Right lobe of liver (tissue), 6 donors: ENCODE data around the gene DTNB. TPM values are rescaled to one million over a fixed set of nuclear protein-coding genes. Genes with fewer than 3 reads are reported as not detected.

Experiments
- ATAC-seq, 4 donors: fragments of 200-7000 bp; cut with Tn5 transposase; one replicate each; pipeline ENCODE4 v1.9.1; 2020; ENCODE audit warnings: mild to moderate bottlenecking in 4 of 4, moderate library complexity in 4 of 4
- DNase-seq, 3 donors: peaks; one replicate each; pipeline ENCODE4 v3.0.0-alpha.2; 2020
- H3K27ac ChIP-seq, 3 donors: fragments of 200-600 bp; one replicate each; pipeline ENCODE4 v1.8.0; 2022
- H3K27me3 ChIP-seq, 2 donors: fragments of 200-600 bp; one replicate each; pipeline ENCODE4 v1.8.0; 2022
- H3K36me3 ChIP-seq, 4 donors: fragments of 200-600 bp; sonication (generic) in 1 of 4; one replicate each; pipeline versions ENCODE4 v1.5.1 to v1.8.0; 2017 to 2022; ENCODE audit warnings: control low read depth in 1 of 4
- H3K4me1 ChIP-seq, 4 donors: fragments of 200-600 bp; sonication (generic) in 1 of 4; one replicate each; pipeline versions ENCODE4 v1.5.1 to v1.8.0; 2017 to 2022; ENCODE audit warnings: control low read depth in 1 of 4
- H3K4me3 ChIP-seq, 3 donors: fragments of 200-600 bp; one replicate each; pipeline ENCODE4 v1.8.0; 2022
- H3K9me3 ChIP-seq, 4 donors: fragments of 200-600 bp; sonication (generic) in 1 of 4; one replicate each; pipeline versions ENCODE4 v1.5.1 to v1.8.0; 2017 to 2022; ENCODE audit warnings: control low read depth in 1 of 4
- POLR2A ChIP-seq: fragments of 450-650 bp; IDR thresholded peaks from one replicate; pipeline ENCODE4 v1.6.1; 2017; ENCODE audit warnings: antibody characterized with exemption, mild to moderate bottlenecking
- WGBS: methylation state at CpG from one replicate; pipeline ENCODE4 v1.1.6; 2018; ENCODE audit warnings: low coverage, low lambda C conversion rate; ENCODE audit not compliant: insufficient coverage; ENCODE audit errors: missing lambda C conversion rate; 5-methylcytosine and 5-hydroxymethylcytosine counted together
- intact Hi-C, 2 donors: fragments of 100-400 bp; cut with DNase I; formaldehyde crosslinking; loops; one replicate each; pipeline versions ENCODE4 v1.11.2 to v1.14.1; 2022
- total RNA-seq, 6 experiments: library from RNA; depleted of rRNA in 2 of 6; stranded (reverse); fragments of >200 nt in 2 of 6; fragmentation: NEBNext Ultra II Directional in 3 of 6; extraction: Animal tissue kit (Norgen Biotek cat#: 25700) in 3 of 6; gene quantifications; one replicate each; pipeline versions ENCODE4 v1.1.0 to v1.2.4, GENCODE V29; 2016 to 2023
- TF ChIP-seq, protein P1 (sequence below), 4 donors: fragments of 200-600 bp in 3 of 4; fragments of 450-650 bp in 1 of 4; IDR thresholded peaks; one replicate each; pipeline versions ENCODE4 v1.5.1 to v1.8.0; 2016 to 2022; ENCODE audit warnings: antibody characterized with exemption in 4 of 4, mild to moderate bottlenecking in 2 of 4
- donor health status: DM: no; HTN: yes; CAD: no.
- donor health status: DM: no; HTN: no; CAD: no.
- donor health status: DM: no; HTN: no; CAD: no.
- donor health status: DM: no; HTN: yes; CAD: no.
- donor health status: DM: no; HTN: yes; CAD: no.

The DTNB gene
- total RNA-seq, 6 experiments from 2014 or later = 7.0 to 10.3 (median 8.8) TPM

DNA sequence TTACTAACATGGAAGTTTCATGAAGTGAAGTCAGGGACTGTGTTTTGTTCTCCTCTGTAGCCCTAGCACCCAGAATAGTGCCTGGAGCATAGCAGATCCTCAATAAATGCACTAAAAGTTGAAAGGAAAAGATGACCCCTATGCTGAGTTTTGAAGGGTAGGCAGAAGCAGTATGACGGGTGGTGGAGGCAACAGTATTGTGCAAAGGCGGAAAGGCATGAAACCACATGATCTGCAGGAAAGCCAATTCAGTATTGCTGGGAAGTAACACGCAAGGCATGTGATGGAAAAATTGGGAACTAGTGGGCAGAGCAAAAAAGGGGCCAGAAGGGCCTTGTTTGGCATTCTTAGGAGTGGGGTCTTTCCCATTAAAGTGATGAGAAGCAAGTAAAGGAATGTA is 23.1 kb downstream of the DTNB start:
- intact Hi-C loops = no loop called here
- DNase-seq (no peak), ATAC-seq (peak in 3 of 4 donors; percentile 47 to 64 (median 55))
- 76% methylated on average over 3 of the region's 3 CpGs for WGBS
- Histone ChIP-seq H3K4me3 (no peak overlapping the region), H3K4me1 (no peaks in the 10 kb centered on the region), H3K36me3 (no peaks in the 10 kb centered on the region), H3K9me3 (no peaks in the 10 kb centered on the region), H3K27ac (peak overlapping the region in 1 of 3 donors; percentile 23), H3K27me3 (no peaks in the 10 kb centered on the region)
- no peak for TF ChIP-seq POLR2A
- TF ChIP-seq, protein P1, sequence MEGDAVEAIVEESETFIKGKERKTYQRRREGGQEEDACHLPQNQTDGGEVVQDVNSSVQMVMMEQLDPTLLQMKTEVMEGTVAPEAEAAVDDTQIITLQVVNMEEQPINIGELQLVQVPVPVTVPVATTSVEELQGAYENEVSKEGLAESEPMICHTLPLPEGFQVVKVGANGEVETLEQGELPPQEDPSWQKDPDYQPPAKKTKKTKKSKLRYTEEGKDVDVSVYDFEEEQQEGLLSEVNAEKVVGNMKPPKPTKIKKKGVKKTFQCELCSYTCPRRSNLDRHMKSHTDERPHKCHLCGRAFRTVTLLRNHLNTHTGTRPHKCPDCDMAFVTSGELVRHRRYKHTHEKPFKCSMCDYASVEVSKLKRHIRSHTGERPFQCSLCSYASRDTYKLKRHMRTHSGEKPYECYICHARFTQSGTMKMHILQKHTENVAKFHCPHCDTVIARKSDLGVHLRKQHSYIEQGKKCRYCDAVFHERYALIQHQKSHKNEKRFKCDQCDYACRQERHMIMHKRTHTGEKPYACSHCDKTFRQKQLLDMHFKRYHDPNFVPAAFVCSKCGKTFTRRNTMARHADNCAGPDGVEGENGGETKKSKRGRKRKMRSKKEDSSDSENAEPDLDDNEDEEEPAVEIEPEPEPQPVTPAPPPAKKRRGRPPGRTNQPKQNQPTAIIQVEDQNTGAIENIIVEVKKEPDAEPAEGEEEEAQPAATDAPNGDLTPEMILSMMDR (IDR thresholded peaks at IDR 0.05) = no peak

DNA sequence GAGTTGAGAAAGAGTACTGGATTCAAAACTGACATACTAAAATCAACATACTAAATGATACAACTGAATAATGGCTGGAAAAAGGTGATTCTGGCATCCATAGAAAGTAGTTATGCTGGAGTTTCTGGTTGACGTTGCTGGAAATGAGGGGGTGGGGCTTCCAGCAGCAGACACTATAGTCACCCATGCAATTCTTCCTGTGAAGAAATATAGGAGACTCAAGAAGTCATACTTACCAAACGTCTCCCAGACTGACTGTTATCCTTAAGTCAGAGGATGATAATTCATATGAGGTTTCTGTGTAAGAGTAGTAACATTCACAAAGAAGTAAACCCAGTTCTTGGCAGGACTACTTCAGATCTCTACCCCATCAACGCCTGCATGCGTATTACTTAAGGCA is 23.6 kb downstream of the DTNB start:
- TF ChIP-seq, protein P1 (IDR thresholded peaks at IDR 0.05) = no peak
- Histone ChIP-seq H3K27ac (peak overlapping the region in 1 of 3 donors; percentile 23), H3K9me3 (no peaks in the 10 kb centered on the region), H3K27me3 (no peaks in the 10 kb centered on the region), H3K4me3 (no peak overlapping the region), H3K36me3 (no peaks in the 10 kb centered on the region), H3K4me1 (no peaks in the 10 kb centered on the region)
- no peak for DNase-seq
- 73% methylated on average over 2 of the region's 4 CpGs for WGBS
- intact Hi-C loops = no loop called here
- peak in 3 of 4 donors; percentile 38 to 58 (median 43) for ATAC-seq

DNA sequence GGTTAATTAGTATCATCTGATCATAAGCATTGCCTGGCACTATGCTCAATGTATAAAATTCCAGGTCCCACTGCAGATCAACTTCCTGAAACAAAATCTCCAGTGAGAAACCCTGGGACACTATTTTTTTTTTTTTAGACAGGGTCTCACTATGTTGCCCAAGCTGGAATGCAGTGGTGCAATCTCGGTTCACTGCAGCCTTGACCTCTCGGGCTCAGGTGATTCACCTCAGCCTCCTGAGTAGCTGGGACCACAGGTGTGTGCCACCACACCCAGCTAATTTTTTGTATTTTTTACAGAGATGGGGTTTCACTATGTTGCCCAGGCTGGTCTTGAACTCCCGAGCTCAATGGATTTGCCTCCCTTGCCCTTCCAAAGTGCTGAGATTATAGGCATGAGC is 31.1 kb downstream of the DTNB start:
- DNase-seq = no peak
- intact Hi-C loops = no loop called here
- 70% methylated on average over 2 of the region's 3 CpGs for WGBS

DNA sequence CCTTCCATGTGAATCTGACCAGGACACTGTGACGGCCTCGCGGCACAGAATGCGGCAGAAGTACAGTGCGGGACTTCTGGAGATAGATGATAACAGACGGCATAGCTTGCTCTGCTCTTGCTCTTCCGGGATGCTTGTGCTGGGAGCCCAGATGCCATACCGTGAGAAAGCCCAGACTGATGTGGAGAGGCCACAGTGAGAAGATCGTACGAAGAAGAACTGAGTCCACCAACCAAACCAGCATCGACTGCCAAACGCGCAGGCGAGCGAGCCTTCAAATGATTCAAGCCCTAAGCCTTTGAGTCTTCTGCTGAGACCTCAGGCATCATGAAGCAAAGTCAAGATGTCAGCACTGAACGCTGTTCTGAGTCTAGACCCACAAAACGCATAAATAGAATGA is 33.7 kb downstream of the DTNB start:
- Histone ChIP-seq H3K4me3 (no peak overlapping the region), H3K9me3 (no peaks in the 10 kb centered on the region), H3K4me1 (no peaks in the 10 kb centered on the region), H3K27ac (no peak overlapping the region), H3K27me3 (no peaks in the 10 kb centered on the region), H3K36me3 (no peaks in the 10 kb centered on the region)
- DNase-seq = no peak
- WGBS = 96% methylated on average over 9 of the region's 17 CpGs
- TF ChIP-seq POLR2A = no peak
- TF ChIP-seq, protein P1 (IDR thresholded peaks at IDR 0.05) = no peak
- intact Hi-C loops = no loop called here
- ATAC-seq = no peak

More for the DNA sequence above, 31.1 kb downstream of the DTNB start:
- Histone ChIP-seq H3K9me3 (no peaks in the 10 kb centered on the region), H3K36me3 (no peaks in the 10 kb centered on the region), H3K4me1 (no peaks in the 10 kb centered on the region), H3K27me3 (no peaks in the 10 kb centered on the region), H3K4me3 (no peak overlapping the region), H3K27ac (no peak overlapping the region)
- no peak for TF ChIP-seq POLR2A
- TF ChIP-seq, protein P1 (IDR thresholded peaks at IDR 0.05) = no peak
- ATAC-seq = no peak

DNA sequence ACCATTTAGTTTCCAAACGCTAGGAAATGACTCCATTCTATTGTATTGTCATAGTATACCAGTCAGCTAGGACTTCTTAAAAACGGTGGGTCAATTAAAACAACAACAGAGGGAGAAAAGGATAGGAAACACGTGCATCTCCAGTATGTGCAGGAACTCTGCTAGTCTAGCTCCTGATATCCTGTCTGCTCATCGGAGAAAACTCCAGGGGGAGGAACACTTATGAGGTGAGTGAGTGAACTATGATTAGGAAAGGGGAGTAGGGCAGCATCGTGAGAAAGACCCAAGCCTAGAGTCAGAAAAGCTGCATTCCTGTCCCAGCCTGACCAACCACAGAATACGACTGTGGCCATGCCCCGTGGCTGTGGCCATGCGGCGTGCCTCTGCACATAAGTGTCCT is 34.2 kb downstream of the DTNB start:
- WGBS = 70% methylated on average over 6 of the region's 9 CpGs
- no peaks in the 10 kb centered on the region for H3K9me3 ChIP-seq
- intact Hi-C loops = no loop called here
- no peak overlapping the region for H3K27ac ChIP-seq
- ATAC-seq (no peak), DNase-seq (no peak)
- H3K36me3 ChIP-seq = no peaks in the 10 kb centered on the region
- TF ChIP-seq, protein P1 (IDR thresholded peaks at IDR 0.05) = no peak
- no peak for TF ChIP-seq POLR2A
- H3K27me3 ChIP-seq = no peaks in the 10 kb centered on the region
- no peaks in the 10 kb centered on the region for H3K4me1 ChIP-seq
- no peak overlapping the region for H3K4me3 ChIP-seq
